M059J (cell line): ENCODE measurements around the gene CYBC1. TPM values are rescaled to one million over a fixed set of nuclear protein-coding genes. Genes with fewer than 3 reads are reported as not detected.
"Not testable (repeated sequence)": the region's sequence is repeated elsewhere in the genome, so short reads cannot be mapped to it uniquely, and the experiment has no call there.

Experiments
- DNase-seq: peaks from one replicate; pipeline ENCODE4 v3.0.0-alpha.2; 2012; ENCODE audit warnings: low read depth
- total RNA-seq: library from RNA; depleted of rRNA; stranded (reverse); fragments of >200 nt; shearing (Covaris generic); gene quantifications from 2 replicates; pipeline ENCODE4 v1.2.3, GENCODE V29; 2014

The CYBC1 gene
- total RNA-seq, 1 experiment from 2014 or later, result 45.1 TPM

DNA sequence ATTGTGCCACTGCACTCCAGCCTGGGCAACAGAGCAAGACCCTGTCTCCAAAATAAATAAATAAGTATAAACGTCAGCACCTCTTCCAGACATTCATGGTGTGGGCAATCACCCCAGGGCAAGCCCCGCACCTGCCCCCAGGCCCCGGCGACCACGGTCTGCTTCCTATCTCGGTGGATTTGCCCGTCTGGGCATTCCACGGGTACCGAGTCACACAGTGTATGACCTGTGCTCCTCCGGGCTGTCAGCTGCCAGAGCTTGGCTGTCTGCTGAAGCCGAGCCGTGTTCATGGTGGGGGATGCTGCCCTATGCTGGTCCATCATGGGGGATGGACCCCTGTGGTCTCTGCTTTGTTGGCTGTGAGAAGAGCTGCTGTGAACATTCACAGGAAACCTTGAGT is 15.4 kb downstream of the CYBC1 start:
- peak; percentile 53 for DNase-seq

- no peak for DNase-seq
Observed at GRCh38 chr17:82434216-82434565, 16.4 kb downstream of the CYBC1 start.

GRCh38 chr17:82433560-82434215 is 16.9 kb downstream of the CYBC1 start:
- no peak for DNase-seq

- DNase-seq, result no peak
Observed at GRCh38 chr17:82432017-82432416, 18.5 kb downstream of the CYBC1 start.

DNA sequence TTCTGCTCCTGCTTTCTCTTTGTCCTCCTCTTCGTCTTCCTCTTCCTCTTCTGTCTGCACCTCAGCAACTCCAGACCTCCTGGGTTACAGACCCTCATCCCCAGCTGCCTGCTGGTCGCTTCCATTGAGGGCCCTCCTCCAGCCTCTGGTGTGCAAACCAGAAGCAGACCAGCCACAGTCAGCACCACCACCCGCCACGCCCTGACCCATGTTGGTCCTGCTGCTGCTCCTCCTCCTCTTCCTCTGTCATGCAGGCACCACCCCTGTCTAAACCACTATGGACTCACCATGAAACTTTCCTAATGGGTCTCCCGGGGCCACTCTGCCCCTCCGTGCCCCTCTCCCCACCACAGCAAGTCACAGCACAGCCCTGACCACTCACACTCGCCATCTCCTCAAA is 20.7 kb downstream of the CYBC1 start:
- DNase-seq, result no peak

DNA sequence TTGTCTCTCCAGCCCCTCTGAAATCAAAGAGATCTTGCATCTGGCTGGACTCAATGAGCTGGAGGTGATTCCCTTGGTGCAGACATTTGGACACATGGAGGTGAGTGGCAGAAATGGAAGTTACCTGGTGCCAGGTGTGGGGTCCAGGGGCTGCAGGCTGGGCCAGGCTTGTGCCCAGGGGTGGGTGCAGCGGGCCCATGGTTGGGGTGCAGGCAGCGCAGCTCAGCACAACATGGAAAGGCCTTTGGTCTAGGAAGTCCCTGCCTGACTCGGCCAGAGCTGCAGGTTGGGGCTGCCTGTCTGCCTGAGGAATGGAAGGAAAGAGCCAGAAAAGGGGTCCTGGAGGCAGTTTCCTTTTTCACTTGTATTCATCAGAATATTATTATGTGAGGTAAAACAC is 22.0 kb downstream of the CYBC1 start:
- no peak for DNase-seq

DNA sequence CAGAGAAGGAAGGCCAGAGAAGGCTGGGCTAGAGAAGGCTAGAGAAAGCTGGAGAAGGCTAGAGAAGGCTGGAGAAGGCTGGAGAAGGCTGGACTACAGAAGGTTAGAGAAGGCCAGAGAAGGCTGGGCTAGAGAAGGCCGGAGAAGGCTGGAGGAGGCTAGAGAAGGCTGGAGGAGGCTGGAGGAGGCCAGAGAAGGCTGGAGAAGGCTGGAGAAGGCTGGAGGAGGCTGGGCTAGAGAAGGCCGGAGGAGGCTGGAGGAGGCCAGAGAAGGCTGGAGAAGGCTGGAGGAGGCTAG is 25.7 kb downstream of the CYBC1 start:
- DNase-seq, result no peak

- DNase-seq, result peak; percentile 31
Observed at GRCh38 chr17:82424001-82424862, 26.3 kb downstream of the CYBC1 start.

GRCh38 chr17:82419540-82419939 is 31.0 kb downstream of the CYBC1 start:
- DNase-seq, result peak; percentile 34

GRCh38 chr17:82418001-82418986 is 32.3 kb downstream of the CYBC1 start, which contains the start of the genes HEXD and OGFOD3:
Gene HEXD, plus strand, starts transcription at chr17:82418347. Its CDS starts 1,453 bp downstream, at chr17:82419800.
Gene OGFOD3, minus strand, starts transcription at chr17:82418586. Its CDS starts 101 bp downstream, at chr17:82418485.
- DNase-seq, result peak; percentile 77

GRCh38 chr17:82416771-82417170 is 33.8 kb downstream of the CYBC1 start:
- DNase-seq, result no peak

GRCh38 chr17:82416264-82416663 is 34.3 kb downstream of the CYBC1 start:
- DNase-seq, result no peak

GRCh38 chr17:82415786-82416185 is 34.8 kb downstream of the CYBC1 start:
- DNase-seq, result no peak

DNA sequence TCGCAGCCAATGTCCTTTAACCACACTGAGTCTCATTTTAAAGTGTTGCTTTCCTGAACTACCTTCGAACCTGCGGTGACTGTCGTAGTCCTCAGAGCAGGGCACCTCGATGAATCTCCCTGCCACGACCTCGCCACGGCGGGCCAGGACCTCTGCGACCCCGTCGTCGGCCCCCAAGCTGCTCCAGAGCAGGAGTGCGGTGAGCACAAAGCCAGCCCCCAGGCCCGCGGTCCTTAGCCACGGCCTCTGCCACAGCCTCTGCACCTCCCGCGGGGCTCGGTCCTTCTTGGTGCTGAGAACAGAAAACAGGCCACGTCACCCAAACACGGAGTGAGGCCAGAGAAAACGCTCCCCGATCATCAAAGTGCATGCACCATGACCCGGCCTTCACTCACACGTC is 35.2 kb downstream of the CYBC1 start:
- no peak for DNase-seq

DNA sequence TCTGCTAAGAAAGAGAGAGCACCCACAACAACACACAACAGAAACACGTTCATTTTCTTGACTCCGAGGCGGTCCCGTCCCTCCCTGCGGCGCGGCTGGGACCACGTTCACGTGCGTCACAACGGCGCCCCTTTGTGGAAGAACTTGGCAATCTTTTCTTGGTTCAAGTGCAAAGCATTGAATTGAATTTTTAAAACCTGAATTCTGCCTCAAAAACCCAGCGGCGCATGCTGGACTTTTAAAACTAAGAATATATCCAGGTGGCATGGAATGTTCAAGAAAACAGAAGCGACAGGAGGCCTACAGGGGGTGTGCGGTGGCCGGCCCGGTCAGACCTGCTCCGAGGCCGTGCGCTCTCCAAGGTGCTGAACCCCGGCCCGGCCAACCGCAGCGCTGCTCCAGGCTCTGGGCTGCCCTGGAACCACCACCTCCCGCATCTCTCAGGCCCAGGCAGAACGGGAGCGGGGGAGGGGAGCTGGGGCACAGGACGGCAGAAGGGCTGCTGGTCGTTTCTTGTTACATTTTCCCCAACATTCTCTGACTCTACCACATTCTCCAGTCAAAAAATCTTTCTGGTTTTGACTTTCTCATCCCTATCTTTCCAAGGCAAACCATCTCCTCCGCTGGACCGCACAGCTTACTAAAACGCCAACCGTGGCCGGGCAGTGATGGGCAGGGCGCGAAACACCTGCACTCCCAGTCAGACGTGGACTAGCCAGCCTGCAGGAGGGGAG is 35.8 kb downstream of the CYBC1 start:
- DNase-seq, result peak; percentile 19

DNA sequence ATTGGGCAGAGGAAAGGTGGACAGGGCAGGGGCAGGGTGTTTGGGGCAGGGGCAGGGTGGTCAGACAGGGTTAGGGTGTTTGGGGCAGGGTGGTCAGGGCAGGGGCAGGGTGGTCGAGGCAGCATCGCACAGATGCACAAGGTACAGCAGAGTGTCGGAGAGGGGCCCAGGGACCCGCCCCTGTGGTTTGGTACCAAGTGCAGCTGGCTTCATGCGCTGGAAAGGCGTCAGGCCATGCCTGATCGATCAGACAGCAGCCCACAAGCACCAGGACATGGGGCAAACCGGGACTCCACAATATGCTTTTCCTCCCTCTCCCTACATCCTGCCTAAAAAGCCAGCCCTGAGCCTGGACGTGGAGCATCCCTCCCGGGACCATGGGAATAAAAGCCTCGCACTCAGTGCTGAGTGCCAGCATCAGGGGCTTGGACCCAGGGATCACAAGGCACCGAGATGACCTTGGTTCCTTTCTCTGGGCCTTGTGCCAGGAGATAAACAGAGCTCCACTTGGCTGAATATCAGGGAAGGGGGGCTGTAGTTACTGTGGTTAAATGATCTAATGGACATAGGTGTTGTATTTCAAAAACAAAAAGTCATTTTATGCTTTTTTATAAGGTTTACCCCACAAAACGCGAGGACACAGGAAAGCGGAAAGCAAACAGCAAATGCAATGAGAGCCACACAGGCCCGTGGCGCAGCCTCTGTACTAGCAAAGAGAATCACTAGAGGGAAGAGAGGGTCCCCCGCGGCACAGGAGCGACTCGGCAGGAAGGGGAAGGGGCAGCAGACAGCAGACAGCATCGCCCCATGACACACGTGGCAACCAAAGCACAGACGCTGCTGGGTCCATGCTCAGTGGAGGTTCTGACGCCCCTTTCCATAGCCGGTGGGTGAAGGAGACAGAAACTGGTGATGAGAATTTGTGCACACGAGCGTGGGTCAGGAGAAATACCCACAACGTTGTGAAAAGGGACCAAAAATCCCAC is 37.7 kb downstream of the CYBC1 start:
- DNase-seq, result no peak

DNA sequence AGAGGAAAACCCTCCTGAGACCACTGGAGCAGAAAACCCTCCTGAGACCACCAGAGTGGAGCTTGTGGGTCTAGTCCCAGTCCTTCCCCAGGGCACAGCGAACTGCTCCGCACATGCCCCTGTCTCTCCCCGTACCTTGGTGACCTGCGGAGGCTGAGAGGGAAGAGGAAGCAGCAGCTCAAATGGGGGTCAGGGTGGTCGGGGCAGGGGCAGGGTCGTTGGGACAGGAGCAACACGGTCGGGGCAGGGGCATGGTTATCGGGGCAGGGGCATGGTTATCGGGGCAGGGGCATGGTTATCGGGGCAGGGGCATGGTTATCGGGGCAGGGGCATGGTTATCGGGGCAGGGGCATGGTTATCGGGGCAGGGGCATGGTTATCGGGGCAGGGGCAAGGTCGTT is 38.5 kb downstream of the CYBC1 start:
- DNase-seq, result not testable (repeated sequence)

DNA sequence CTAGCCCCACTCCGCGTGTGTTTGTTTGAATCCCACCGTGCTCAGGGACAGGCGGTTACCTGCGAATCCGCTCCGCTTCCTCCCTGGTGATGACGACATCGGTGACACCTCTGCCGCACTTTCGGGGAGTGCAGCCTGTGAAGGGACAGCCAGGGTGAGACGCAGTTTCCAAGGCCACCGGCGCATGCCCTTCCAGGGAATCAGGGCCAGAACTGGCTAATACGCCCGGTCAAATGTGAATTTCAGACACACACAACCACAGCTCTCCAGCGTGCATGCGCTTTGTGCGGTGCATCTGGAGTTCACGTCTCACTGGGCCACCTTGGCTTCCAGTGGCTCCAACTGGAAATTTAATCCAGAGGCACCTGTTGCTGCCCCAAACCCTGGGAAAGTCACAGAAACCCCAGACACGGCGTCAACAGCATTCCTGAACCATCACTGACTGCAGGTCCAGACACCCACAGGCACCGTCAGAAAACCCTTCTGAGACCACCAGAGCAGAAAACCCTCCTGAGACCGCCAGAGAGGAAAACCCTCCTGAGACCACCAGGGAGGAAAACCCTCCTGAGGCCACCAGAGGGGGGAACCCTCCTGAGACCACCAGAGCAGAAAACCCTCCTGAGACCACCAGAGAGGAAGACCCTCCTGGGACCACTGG is 39.0 kb downstream of the CYBC1 start:
- DNase-seq, result no peak

DNA sequence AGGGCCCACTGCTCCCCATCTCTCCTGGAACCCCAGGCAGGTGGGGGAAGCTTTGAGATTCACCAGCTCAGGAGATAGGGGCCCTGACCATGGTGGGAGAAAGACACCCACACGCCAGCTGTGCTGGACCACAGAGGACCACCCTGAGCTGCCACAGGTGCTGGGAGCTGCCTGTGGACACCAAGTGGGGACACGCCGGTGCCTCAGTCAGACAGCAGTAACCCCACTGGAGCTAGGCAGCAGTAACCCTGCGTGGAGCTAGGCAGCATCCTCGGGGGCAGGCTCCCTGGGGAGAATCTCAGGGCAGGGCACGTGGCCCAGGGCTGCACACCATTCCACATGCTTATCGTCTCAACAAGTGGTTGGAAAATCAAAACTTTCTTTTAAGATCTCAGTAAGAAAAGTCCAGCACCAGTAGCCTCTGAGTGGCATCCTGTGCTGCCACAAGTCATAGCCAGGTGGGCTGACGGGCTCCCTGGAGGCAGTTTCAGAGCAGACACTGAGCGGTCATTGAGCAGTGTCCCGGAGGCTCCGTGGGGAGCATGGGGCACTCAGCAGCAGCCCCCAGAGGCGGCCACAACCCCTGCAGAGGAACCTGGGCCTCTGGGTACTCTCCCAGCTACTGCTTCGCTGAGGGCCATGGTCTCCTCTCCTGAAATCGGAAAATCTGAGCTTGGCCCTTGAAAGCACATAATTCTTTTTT is 40.4 kb downstream of the CYBC1 start:
- no peak for DNase-seq
